ENCODE measurements around the gene ARHGAP40. TPM values are rescaled to one million over a fixed set of nuclear protein-coding genes. Genes with fewer than 3 reads are reported as not detected.

The ARHGAP40 gene
- total and polyA plus RNA-seq, 2 of the 13 experiments (the other 11 are each of a cell fraction or from before 2014, with no cell fraction given), result 0.75 to 2.1 TPM

DNA sequence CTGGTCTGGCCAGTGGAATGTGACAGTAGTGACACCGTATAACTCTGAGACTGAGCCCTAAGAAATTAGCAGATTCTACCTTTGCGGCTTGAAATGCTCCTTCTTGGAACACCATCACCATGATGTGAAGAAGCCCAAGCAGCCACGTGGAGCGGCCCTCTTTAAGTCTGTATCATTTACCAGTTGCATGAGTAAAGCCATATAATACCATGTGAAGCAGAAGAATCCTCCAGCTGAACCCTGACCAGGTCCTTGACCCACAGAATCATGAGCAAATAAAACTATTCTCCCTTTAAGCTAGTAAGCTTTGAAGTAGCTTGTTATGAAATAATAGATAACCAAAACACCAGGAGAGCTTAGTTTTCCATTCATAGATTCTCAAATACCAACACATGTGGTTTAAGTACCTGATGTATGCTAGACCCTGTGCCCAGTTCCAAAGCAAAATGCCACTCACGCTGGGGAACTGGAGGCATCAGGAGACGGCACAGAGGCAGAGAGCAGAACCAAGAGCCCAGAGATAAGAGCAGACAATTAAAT lies 65.9 kb downstream of the ARHGAP40 start (continued):
- TF ChIP-seq, protein P1, sequence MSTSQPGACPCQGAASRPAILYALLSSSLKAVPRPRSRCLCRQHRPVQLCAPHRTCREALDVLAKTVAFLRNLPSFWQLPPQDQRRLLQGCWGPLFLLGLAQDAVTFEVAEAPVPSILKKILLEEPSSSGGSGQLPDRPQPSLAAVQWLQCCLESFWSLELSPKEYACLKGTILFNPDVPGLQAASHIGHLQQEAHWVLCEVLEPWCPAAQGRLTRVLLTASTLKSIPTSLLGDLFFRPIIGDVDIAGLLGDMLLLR (CRISPR knock-in tag; IDR thresholded peaks at IDR 0.05), result no peak
- TF ChIP-seq ZFYVE20 (CRISPR knock-in tag; IDR thresholded peaks at IDR 0.05; ENCODE audit: borderline replicate concordance, low read depth), result no peak
- no peak for TF ChIP-seq CCDC6 (CRISPR knock-in tag; IDR thresholded peaks at IDR 0.05)
- TF ChIP-seq SCMH1 (CRISPR knock-in tag; IDR thresholded peaks at IDR 0.05; ENCODE audit: borderline replicate concordance), result no peak
- TF ChIP-seq ZNF143 (CRISPR knock-in tag; IDR thresholded peaks at IDR 0.05), result no peak
- no peak for TF ChIP-seq KLF13 (CRISPR knock-in tag; IDR thresholded peaks at IDR 0.05)
- TF ChIP-seq, protein P2, sequence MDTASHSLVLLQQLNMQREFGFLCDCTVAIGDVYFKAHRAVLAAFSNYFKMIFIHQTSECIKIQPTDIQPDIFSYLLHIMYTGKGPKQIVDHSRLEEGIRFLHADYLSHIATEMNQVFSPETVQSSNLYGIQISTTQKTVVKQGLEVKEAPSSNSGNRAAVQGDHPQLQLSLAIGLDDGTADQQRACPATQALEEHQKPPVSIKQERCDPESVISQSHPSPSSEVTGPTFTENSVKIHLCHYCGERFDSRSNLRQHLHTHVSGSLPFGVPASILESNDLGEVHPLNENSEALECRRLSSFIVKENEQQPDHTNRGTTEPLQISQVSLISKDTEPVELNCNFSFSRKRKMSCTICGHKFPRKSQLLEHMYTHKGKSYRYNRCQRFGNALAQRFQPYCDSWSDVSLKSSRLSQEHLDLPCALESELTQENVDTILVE (CRISPR knock-in tag; IDR thresholded peaks at IDR 0.05), result peak; percentile 79; the same call in 1 of the 2 replicates
- TF ChIP-seq, protein P3, sequence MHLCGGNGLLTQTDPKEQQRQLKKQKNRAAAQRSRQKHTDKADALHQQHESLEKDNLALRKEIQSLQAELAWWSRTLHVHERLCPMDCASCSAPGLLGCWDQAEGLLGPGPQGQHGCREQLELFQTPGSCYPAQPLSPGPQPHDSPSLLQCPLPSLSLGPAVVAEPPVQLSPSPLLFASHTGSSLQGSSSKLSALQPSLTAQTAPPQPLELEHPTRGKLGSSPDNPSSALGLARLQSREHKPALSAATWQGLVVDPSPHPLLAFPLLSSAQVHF (CRISPR knock-in tag; IDR thresholded peaks at IDR 0.05), result no peak
- TF ChIP-seq MATR3 (CRISPR knock-in tag; IDR thresholded peaks at IDR 0.05), result no peak
- TF ChIP-seq KDM2A (CRISPR knock-in tag; IDR thresholded peaks at IDR 0.05; ENCODE audit: borderline replicate concordance, low read depth), result peak; percentile 47; the same call in 1 of the 2 replicates
- no peak for TF ChIP-seq HNRNPH1 (optimal IDR thresholded peaks at IDR 0.05; ENCODE audit: low read depth, low read length)
- no peak for TF ChIP-seq ZNF253 (CRISPR knock-in tag; IDR thresholded peaks at IDR 0.05; ENCODE audit: borderline replicate concordance)
- TF ChIP-seq RFX1 (IDR thresholded peaks at IDR 0.05), result no peak
- 0 out of 2 replicates have a peak, but pooled peaks have one; percentile 34 for TF ChIP-seq ISX (CRISPR knock-in tag; conservative IDR thresholded peaks at IDR 0.05)
- peak; percentile 90 for TF ChIP-seq MIER2 (CRISPR knock-in tag; IDR thresholded peaks at IDR 0.05)
- no peak for TF ChIP-seq KDM5A (IDR thresholded peaks at IDR 0.05; ENCODE audit: borderline replicate concordance, low read length)
- TF ChIP-seq SATB2 (CRISPR knock-in tag; IDR thresholded peaks at IDR 0.05), result no peak
- TF ChIP-seq, protein P4, sequence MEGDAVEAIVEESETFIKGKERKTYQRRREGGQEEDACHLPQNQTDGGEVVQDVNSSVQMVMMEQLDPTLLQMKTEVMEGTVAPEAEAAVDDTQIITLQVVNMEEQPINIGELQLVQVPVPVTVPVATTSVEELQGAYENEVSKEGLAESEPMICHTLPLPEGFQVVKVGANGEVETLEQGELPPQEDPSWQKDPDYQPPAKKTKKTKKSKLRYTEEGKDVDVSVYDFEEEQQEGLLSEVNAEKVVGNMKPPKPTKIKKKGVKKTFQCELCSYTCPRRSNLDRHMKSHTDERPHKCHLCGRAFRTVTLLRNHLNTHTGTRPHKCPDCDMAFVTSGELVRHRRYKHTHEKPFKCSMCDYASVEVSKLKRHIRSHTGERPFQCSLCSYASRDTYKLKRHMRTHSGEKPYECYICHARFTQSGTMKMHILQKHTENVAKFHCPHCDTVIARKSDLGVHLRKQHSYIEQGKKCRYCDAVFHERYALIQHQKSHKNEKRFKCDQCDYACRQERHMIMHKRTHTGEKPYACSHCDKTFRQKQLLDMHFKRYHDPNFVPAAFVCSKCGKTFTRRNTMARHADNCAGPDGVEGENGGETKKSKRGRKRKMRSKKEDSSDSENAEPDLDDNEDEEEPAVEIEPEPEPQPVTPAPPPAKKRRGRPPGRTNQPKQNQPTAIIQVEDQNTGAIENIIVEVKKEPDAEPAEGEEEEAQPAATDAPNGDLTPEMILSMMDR (CRISPR knock-in tag; IDR thresholded peaks at IDR 0.05), result no peak
- peak; percentile 100 for TF ChIP-seq ZNF331 (CRISPR knock-in tag; IDR thresholded peaks at IDR 0.05)
- no peak for TF ChIP-seq PLRG1 (conservative IDR thresholded peaks at IDR 0.05)
- TF ChIP-seq, protein P5, sequence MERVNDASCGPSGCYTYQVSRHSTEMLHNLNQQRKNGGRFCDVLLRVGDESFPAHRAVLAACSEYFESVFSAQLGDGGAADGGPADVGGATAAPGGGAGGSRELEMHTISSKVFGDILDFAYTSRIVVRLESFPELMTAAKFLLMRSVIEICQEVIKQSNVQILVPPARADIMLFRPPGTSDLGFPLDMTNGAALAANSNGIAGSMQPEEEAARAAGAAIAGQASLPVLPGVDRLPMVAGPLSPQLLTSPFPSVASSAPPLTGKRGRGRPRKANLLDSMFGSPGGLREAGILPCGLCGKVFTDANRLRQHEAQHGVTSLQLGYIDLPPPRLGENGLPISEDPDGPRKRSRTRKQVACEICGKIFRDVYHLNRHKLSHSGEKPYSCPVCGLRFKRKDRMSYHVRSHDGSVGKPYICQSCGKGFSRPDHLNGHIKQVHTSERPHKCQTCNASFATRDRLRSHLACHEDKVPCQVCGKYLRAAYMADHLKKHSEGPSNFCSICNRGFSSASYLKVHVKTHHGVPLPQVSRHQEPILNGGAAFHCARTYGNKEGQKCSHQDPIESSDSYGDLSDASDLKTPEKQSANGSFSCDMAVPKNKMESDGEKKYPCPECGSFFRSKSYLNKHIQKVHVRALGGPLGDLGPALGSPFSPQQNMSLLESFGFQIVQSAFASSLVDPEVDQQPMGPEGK (CRISPR knock-in tag; IDR thresholded peaks at IDR 0.05), result 0 out of 2 replicates have a peak, but pooled peaks have one; percentile 39
- peak; percentile 98 for TF ChIP-seq NR2F2 (IDR thresholded peaks at IDR 0.05; ENCODE audit: borderline replicate concordance, low read depth)
